ENCODE results near the gene RPTOR. TPM values are rescaled to one million over a fixed set of nuclear protein-coding genes. Genes with fewer than 3 reads are reported as not detected.

Gene RPTOR
- total and polyA plus RNA-seq, 10 of the 15 experiments (the other 5 are each of a cell fraction or from before 2014, with no cell fraction given), result 0.18 to 32.1 (median 7.8) TPM

DNA sequence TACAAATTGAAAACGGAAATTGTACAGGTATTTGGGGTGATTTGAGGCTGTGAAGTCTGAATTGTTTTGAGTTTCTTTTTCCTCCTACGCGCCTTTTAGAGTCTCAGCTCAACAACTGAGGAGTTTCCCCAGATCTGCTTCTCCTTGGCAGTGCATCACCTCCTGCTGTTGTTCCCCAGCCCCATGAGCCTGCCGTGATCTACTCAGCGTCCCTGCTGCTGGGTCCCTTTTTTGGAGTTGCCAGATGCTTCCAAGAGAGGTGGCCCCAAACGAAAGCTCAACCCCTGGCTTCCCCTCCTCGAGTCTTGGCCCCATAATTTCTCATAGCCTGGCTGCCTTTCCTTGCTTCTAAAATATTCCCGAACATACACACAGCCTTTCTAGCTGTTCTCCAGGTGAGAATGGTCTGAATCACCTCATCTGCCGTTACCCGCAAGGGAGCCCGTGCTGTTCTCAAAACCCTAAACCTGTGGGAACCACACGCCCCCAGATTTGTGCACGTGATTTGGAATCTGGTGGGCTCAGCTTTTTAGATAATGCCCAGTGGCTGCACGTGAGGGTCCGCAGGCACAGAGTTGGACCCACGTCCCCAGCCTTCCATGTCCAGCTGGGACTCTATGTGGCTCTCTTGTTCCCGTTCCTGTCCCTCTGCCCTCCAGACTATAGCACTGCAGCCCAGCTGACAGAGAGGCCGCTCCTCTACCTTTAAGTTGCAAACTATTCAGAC, 267.9 kb downstream of the RPTOR start (continued):
- TF ChIP-seq, protein P1, sequence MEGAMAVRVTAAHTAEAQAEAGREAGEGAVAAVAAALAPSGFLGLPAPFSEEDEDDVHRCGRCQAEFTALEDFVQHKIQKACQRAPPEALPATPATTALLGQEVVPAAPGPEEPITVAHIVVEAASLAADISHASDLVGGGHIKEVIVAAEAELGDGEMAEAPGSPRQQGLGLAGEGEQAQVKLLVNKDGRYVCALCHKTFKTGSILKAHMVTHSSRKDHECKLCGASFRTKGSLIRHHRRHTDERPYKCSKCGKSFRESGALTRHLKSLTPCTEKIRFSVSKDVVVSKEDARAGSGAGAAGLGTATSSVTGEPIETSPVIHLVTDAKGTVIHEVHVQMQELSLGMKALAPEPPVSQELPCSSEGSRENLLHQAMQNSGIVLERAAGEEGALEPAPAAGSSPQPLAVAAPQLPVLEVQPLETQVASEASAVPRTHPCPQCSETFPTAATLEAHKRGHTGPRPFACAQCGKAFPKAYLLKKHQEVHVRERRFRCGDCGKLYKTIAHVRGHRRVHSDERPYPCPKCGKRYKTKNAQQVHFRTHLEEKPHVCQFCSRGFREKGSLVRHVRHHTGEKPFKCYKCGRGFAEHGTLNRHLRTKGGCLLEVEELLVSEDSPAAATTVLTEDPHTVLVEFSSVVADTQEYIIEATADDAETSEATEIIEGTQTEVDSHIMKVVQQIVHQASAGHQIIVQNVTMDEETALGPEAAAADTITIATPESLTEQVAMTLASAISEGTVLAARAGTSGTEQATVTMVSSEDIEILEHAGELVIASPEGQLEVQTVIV (IDR thresholded peaks at IDR 0.05; ENCODE audit: borderline replicate concordance, partially characterized antibody), result no peak

DNA sequence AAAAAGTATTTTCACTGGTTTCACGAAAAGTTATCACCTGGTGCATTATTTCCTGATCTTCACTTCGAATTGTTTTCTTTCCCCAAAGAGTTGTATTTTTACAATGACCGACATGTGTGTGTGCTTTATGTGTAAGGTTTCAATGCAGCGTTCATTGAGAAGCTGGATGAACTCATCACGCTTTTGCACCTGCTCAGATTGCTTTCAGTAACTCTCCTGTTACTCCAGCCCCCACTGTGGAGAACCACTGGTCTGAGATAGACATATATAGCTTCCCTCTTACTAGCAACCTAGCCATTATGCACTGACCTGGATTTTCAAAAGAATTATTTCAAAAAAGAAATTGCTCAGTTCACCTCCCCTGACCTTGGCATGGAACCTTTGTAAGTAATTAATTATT, 268.7 kb downstream of the RPTOR start:
- Histone ChIP-seq H3K9me3 (replicated peaks; ENCODE audit: control insufficient read depth, insufficient read depth, low read length) (no peaks in the 10 kb centered on the region), H3K27ac (ENCODE audit: control insufficient read depth, insufficient read depth) (no peak overlapping the region), H3K4me3 (no peak overlapping the region), H3K79me2 (ENCODE audit: control insufficient read depth, insufficient read depth, low read length) (no peaks in the 10 kb centered on the region), H2AFZ (ENCODE audit: control insufficient read depth, low read depth, low read length) (no peak overlapping the region), H3K36me3 (ENCODE audit: control insufficient read depth in 2 of 2, insufficient read depth in 2 of 2, low read length in 1 of 2) (no peaks in the 10 kb centered on the region; a peak in 2 of 4 replicates), H3K27me3 (replicated peaks in 1 of 2; ENCODE audit: control insufficient read depth in 2 of 2, insufficient read depth in 2 of 2, low read length in 1 of 2) (no peaks in the 10 kb centered on the region), H3K9ac (ENCODE audit: control insufficient read depth, insufficient read depth, low read length) (no peak overlapping the region), H3K4me2 (ENCODE audit: control insufficient read depth, insufficient read depth) (no peak overlapping the region), H3K4me1 (ENCODE audit: control insufficient read depth, insufficient read depth, low read length) (no peaks in the 10 kb centered on the region), H4K20me1 (ENCODE audit: control insufficient read depth, insufficient read depth) (no peaks in the 10 kb centered on the region)
- WGBS (ENCODE audit: insufficient coverage, insufficient replicate concordance, low lambda C conversion rate, missing lambda C conversion rate), result 96% methylated on average over 5 of the region's 5 CpGs
- FAIRE-seq (no peak), ATAC-seq (no peak), DNase-seq (ENCODE audit: low read depth, low spot score) (no peak)
- intact Hi-C loops (cut with micrococcal nuclease; ENCODE audit: unreplicated experiment), result no loop called here
- BruUV-seq (replicated peaks), result no TSS peak
- TF ChIP-seq CREB1 (IDR thresholded peaks at IDR 0.05; ENCODE audit: low read depth) (no peak), POLR2AphosphoS5 (IDR thresholded peaks at IDR 0.05; ENCODE audit: low read length) (no peak)
- POLR2A ChIA-PET, result no interaction called here
- in situ Hi-C loops (cut with MboI), result no loop called here
- RAD21 ChIA-PET (ENCODE audit: unreplicated experiment), result no interaction called here
- SMC1A ChIA-PET (ENCODE audit: uncharacterized antibody, unreplicated experiment), result interaction anchor here (0.7 kb wide), 1 partner anchor 107 kb away, joined by 3 read pairs; no protein-coding TSS in a partner anchor
- CTCF ChIA-PET, result no interaction called here
